AG04450 (cell line): Measurements from ENCODE around the gene KIF26B. TPM values are rescaled to one million over a fixed set of nuclear protein-coding genes. Genes with fewer than 3 reads are reported as not detected.

ENCODE experiments used
- CTCF ChIA-PET: fragments of 300-600, 350-600 bp; formaldehyde crosslinking; extraction: SDS; loops from one replicate; lab custom pipeline; 2022; ENCODE audit warnings: antibody characterized with exemption, inconsistent platforms; lab: Charles Lee
- POLR2A ChIA-PET: fragments of 350-600 bp; formaldehyde crosslinking; extraction: SDS; loops from one replicate; lab custom pipeline; 2021; ENCODE audit warnings: antibody characterized with exemption, inconsistent platforms; lab: Yijun Ruan, JAX
- DNase-seq: peaks from one replicate; pipeline ENCODE4 v3.0.0-alpha.2; 2011; ENCODE audit warnings: low read depth, low spot score
- H3K27ac ChIP-seq: one replicate; pipeline ENCODE4 v1.5.1; 2012; ENCODE audit warnings: low read depth, low read length, control low read depth
- H3K27me3 ChIP-seq: one replicate; pipeline ENCODE4 v1.6.0; 2012; ENCODE audit warnings: low read length; ENCODE audit not compliant: control insufficient read depth, insufficient read depth
- H3K4me3 ChIP-seq: 2 replicates; pipeline ENCODE4 v1.5.1; 2011; ENCODE audit warnings: mild to moderate bottlenecking, low read depth, low read length, control low read depth
- H3K9me3 ChIP-seq: 2 replicates; pipeline ENCODE4 v1.5.1; 2012; ENCODE audit warnings: low read length; ENCODE audit not compliant: control insufficient read depth, insufficient read depth
- polyA plus RNA-seq: library from polyadenylated mRNA; depleted of rRNA; stranded (reverse); fragments of >200 nt; gene quantifications from 2 replicates; pipeline ENCODE4 v1.2.3, GENCODE V29; 2011
- TF ChIP-seq, protein P1 (sequence below): IDR thresholded peaks from 2 replicates; pipeline ENCODE4 v1.5.1; 2011; ENCODE audit warnings: low read depth, low read length, control low read depth, inconsistent platforms

Gene KIF26B
- polyA plus RNA-seq, 1 experiment = 2.4 TPM

DNA sequence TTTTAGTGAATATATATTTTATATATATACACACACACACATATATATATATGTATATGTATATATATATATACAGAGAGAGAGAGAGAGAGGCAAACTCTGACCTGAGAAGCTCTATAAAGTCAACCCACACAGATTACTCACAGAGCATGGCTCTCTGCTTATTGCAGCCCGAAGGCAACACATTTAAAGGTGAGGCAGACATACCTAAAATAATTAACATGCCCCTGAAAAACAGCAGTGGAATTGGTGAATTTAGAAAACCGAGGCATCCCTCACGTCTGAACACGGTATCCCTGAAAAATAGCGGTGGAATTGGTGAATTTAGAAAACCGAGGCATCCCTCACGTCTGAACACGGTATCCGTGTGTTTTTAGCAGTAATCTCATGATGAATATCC is 228.2 kb downstream of the KIF26B start:
- Histone ChIP-seq H3K27me3 (no peaks in the 10 kb centered on the region), H3K4me3 (no peak overlapping the region), H3K27ac (no peak overlapping the region), H3K9me3 (no peaks in the 10 kb centered on the region)
- no peak for DNase-seq
- CTCF ChIA-PET = no interaction called here
- POLR2A ChIA-PET = no interaction called here
- TF ChIP-seq, protein P1, sequence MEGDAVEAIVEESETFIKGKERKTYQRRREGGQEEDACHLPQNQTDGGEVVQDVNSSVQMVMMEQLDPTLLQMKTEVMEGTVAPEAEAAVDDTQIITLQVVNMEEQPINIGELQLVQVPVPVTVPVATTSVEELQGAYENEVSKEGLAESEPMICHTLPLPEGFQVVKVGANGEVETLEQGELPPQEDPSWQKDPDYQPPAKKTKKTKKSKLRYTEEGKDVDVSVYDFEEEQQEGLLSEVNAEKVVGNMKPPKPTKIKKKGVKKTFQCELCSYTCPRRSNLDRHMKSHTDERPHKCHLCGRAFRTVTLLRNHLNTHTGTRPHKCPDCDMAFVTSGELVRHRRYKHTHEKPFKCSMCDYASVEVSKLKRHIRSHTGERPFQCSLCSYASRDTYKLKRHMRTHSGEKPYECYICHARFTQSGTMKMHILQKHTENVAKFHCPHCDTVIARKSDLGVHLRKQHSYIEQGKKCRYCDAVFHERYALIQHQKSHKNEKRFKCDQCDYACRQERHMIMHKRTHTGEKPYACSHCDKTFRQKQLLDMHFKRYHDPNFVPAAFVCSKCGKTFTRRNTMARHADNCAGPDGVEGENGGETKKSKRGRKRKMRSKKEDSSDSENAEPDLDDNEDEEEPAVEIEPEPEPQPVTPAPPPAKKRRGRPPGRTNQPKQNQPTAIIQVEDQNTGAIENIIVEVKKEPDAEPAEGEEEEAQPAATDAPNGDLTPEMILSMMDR = no peak

DNA sequence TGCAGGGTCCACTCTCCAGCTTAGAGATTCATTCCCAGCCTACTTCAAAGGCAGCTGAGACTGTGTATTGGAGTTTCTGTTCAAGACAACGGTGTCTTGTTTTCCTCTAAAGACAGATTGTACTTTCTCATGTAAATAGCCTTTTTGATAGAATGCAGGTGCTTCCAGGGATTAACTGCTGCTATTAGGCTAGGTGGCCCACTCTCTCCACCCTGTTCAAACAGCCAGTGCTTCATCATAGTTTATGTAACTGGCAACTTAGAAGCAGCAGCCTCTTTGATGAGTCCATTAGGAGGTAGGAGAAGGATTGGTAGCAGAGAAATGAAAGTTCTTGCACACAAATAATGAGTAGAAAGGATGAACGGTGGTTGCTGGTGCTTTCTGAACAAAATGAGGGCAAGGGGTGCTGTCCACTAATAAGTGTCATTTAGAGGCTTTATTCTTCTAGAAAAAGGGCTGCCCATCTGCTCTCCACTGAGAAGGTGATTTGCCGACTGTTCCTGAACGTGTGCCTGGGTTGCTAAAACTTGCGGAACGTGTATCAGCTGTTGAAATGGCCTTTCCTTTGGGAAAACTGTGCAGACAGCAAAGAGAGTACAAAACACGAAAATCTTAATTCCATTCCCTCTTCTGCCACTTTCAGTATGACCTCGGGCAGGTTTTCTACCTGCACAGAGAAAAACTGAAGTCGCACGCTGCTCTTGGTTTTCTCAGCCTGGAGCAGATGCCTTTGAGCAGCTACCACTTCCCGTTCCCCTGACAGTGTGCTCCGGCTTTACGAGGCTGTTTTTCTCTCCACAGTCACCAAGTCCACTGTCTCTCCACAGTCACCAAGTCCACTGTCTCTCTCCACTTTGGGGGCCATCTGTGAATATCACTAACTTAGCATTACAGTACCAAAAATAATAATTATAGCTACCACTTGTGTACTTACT is 228.9 kb downstream of the KIF26B start:
- no peak overlapping the region for H3K4me3 ChIP-seq
- TF ChIP-seq, protein P1 = no peak
- ChIA-PET CTCF (interaction anchor here (1.0 kb wide), 1 partner anchor 228 kb away, joined by 3 read pairs; no protein-coding TSS in a partner anchor), POLR2A (no interaction called here)
- no peaks in the 10 kb centered on the region for H3K27me3 ChIP-seq
- DNase-seq = no peak
- H3K9me3 ChIP-seq = no peaks in the 10 kb centered on the region
- H3K27ac ChIP-seq = no peak overlapping the region

DNA sequence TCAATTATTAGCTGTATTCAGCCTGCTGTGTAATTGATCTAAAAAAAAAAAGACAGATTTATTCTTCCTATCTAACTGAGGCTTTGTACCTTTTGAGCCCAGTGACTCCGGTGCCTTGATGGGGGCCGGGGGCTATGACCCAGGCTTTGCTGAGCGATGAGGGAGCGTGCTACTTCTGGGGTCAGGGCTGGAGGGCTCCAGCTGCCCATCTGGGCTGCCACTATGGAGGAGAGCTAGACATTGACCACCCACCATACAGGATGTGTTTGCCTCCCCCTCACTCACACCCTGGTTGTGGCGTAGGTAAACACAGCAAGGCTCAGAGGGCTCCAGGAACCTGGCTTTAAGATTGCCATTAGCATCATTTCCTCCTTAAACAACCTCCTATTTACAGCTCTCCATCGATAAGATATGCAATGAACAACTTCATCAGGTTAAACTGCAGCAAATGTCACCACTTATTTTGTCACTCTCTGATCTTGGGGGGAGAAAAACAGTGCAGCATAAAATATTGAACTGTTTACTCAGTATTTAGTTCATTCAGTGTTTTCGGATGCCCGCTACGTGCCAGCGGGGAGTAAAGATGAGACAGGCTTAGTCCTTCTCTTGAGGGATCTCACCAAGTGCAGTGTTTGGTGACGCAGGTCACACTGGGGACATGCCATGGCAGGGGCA is 231.6 kb downstream of the KIF26B start:
- ChIA-PET POLR2A (no interaction called here), CTCF (interaction anchor here (0.5 to 0.7 kb wide), 2 partner anchors 18 to 237 kb away, joined by 3 to 4 read pairs; no protein-coding TSS in a partner anchor)
- no peak overlapping the region for H3K27ac ChIP-seq
- DNase-seq = no peak
- H3K9me3 ChIP-seq = no peaks in the 10 kb centered on the region
- H3K27me3 ChIP-seq = no peaks in the 10 kb centered on the region
- TF ChIP-seq, protein P1 = no peak
- no peak overlapping the region for H3K4me3 ChIP-seq

DNA sequence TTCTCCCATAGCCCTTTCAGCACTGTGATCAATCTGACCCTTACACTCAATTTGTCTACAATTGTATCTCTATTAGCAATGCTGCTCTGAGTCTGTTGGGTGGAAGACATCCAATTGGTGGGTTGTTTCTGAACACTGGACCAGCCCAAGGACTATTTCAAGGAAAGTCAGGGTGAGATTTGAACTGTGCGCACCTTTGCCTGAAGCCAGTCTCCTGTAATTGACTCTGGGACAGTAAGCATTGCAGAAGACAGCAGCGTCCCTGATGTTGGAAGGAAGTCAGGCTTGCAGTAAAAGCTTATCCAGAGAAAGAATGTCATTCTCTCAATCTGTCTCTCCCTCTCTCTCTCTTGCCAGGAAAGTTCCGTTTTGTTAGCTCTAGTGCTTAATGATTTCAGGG is 233.9 kb downstream of the KIF26B start:
- H3K9me3 ChIP-seq = no peaks in the 10 kb centered on the region; the same call in 1 of the 2 replicates
- no peak overlapping the region for H3K27ac ChIP-seq
- POLR2A ChIA-PET = no interaction called here
- H3K27me3 ChIP-seq = no peaks in the 10 kb centered on the region
- DNase-seq = no peak
- CTCF ChIA-PET = no interaction called here
- no peak overlapping the region for H3K4me3 ChIP-seq
- TF ChIP-seq, protein P1 = no peak

DNA sequence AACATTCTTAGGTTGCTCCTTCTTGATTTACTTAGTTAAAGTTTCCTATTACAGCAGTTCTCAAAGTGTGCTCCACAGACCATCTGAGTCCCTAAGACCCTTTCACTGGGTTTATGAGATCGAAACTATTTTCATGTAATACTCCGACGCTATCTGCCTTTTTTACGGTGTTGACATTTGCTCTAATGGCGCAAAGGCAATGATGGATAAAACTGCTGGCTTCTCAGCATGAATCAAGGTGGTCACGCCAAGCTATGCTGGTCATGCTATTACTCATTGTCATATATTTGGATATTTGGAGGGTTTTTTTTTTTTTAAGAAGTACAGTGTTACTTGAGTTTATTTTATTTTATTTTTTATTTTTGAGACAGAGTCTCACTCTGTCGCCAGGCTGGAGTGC is 235.1 kb downstream of the KIF26B start:
- Histone ChIP-seq H3K27ac (no peak overlapping the region), H3K27me3 (no peaks in the 10 kb centered on the region), H3K9me3 (no peaks in the 10 kb centered on the region; the same call in 1 of the 2 replicates), H3K4me3 (no peak overlapping the region)
- no peak for DNase-seq
- POLR2A ChIA-PET = no interaction called here
- TF ChIP-seq, protein P1 = no peak
- CTCF ChIA-PET = no interaction called here
